Activated CD4-positive, alpha-beta T cell treated with anti-CD3 and anti-CD28 coated beads, Interleukin-2, Interleukin-6, amounts not matched to agents 100 ng/mL and 50 ng/mL, durations not matched to agents 16 hours and 8 hours (primary cell): ENCODE data around the gene ADGRL3.
"Not testable (repeated sequence)": the region's sequence is repeated elsewhere in the genome, so short reads cannot be mapped to it uniquely, and the experiment has no call there.

Source experiments
- DNase-seq: peaks from one replicate; pipeline ENCODE4 v3.0.0-alpha.2; 2020

The ADGRL3 gene

DNA sequence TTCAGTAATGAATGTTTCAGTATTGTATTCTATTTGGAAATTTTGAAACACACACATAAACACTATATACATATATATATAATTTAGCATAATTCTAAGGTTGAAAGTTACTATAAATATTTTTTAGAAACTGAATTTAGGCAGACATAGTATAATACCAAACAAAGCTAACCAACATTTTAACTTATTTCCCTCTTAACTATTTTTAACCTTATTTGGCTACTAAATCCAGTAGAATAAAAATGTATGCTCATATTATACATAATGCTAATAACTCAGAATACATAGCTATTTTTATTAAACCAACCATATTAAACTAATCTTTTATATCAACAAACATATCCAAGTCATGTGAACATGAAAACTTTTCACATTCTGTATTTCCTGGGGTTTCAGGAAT, 563.6 kb downstream of the ADGRL3 start:
- DNase-seq: no peak

DNA sequence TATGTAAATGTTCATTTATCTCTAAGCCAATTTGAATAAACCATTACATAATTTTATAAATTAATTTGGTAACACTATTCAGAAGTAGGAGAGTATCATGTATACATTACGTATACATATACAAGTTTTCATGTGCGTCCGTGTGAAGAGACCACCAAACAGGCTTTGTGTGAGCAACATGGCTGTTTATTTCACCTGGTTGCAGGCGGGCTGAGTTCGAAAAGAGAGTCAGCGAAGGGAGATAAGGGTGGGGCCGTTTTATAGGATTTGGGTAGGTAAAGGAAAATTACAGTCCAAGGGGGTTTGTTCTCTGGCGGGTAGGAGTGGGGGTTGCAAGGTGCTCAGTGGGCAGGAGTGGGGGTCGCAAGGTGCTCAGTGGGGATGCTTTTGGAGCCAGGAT, 564.0 kb downstream of the ADGRL3 start:
- DNase-seq: not testable (repeated sequence)

GRCh38 chr4:61769444-61770167, 569.5 kb downstream of the ADGRL3 start:
- not testable (repeated sequence) for DNase-seq

GRCh38 chr4:61770456-61770855, 570.3 kb downstream of the ADGRL3 start:
- no peak for DNase-seq

DNA sequence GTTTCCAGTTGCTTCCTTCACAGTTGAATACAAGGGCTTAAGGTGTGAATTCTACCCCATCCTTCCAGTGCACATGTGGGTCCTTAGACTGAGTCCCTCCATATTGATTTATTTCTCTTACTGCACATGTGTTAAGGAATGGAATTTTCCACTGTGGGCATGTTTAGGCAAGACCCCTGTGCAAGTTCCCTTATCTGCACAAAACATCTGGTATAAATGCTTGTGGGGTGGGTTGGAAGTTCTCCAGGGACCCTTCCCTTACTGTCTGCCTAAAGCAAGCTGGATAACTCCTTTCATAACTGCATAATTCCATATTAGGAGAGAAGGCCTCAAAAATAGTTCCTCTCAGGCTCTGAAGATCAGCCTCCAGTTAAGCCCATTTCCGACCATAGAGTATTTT, 570.9 kb downstream of the ADGRL3 start:
- DNase-seq: no peak

DNA sequence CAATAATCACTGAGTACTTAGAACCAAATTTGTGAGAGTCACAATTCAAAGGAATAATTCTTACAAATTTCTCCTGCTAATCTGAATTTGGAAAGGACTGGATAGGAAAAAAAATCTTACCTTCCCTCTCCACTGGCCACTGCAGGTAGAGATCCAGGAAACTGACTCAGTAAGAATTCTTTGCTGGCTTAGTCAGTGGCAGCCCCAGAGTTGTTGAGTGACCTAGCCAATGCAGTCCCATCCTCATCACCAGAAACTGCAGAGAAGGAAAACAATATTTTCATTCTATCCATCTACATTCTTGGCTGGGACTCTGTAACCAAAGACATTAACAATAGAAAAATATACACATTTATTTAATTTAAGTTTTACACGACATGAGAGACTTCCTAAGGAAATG, 572.0 kb downstream of the ADGRL3 start:
- no peak for DNase-seq

DNA sequence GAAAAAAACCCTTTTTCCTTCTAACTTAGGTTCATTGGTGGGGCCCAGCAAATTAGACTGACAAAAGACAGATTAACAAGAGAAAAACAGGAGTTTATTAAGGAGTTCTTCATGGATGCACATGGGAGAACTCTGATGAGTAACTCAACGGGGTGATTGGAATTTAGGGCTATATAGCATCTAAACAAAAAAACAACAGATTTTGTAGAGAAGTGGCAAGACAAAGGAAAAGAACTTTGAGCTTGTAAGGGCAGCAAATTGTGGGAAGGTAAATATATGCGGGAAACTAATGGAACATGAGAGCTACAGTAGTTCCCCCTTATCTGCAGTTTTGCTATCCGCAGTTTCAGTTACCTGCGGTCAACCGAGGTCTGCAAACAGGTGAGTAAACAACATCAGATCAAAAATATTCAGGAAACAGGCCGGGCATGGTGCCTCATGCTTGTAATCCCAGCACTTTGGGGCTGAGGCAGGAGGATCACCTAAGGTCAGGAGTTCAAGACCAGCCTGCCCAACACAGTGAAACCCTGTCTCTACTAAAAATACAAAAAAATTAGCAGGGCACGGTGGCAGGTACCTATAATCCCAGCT, 573.6 kb downstream of the ADGRL3 start:
- no peak for DNase-seq

GRCh38 chr4:61782133-61782532, 582.0 kb downstream of the ADGRL3 start:
- DNase-seq: no peak

DNA sequence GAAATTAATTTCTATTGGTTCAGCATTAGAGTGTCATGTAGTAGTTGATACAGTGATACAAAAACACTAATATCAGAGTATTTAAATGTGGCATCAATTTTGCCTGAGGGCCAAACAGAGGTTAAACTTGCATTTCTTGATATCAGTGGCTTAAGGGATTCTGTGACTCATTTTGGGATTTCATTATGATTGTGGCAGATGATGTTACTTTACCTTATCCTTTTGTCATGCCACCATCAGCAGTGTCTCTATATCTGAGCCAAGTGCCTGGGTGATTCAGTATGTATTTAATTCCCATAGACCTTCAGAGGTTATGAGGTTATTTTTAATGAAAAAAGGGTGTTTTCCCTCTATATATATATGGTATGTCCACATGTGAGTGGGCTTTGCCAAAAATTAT, 582.9 kb downstream of the ADGRL3 start:
- DNase-seq: peak; percentile 49

- no peak for DNase-seq
Observed at GRCh38 chr4:61785761-61786160, 585.6 kb downstream of the ADGRL3 start.

DNA sequence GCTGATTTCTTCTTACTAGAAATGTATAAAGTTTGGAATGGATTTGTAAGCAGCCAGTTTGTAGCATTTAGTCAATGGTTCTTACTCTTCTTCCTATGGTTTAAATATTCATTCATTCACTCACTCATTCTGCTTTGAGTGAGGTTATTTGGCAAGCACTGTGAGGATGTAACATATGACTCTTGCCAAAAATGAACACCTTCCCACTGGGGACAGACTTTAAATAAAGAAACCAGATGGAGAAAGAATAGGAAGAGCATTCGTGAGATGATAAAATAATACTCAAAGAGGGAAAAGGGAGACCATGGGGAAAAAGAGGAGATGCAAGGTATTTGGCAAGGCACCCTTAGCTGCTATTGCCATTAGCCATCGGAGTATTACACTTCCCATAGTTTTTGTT, 586.1 kb downstream of the ADGRL3 start:
- no peak for DNase-seq

GRCh38 chr4:61795998-61796397, 595.9 kb downstream of the ADGRL3 start:
- DNase-seq: no peak

DNA sequence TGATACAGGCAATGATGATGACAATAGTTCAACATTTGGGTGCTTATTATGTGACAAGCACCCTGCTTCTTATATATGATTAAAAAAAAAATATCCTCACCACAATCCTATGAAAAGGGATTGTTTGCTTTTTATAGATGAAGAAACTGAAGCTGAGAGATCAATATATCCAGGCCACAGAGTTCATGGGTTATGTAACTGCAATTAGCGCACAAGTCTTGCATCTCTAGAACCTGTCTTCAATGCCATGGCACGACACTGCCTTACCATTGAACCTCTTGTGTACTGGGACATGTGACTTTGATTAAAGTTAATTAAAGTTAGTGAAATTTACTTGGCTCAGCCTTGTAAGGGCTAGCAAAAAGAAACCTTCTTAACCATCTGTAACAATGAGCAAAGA, 599.7 kb downstream of the ADGRL3 start:
- no peak for DNase-seq

DNA sequence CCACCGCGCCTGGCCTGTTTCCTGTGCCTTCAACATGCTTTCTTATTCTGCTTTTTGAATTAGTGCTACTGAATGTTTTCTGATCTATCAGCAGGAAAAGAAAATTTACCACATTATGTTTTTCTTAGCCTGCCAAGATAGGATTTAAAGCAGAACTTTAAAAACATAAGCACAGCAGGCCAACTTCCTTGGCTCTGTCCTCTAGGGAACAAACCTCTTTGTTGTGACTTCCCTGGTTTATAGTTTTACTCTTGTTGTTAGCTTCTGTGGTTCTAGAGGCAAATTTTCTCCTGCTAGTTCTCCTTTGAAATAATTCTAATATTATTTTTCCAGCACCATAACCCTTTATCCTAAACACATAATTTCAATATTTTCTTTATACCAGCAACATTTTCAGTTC, 605.1 kb downstream of the ADGRL3 start:
- no peak for DNase-seq

DNA sequence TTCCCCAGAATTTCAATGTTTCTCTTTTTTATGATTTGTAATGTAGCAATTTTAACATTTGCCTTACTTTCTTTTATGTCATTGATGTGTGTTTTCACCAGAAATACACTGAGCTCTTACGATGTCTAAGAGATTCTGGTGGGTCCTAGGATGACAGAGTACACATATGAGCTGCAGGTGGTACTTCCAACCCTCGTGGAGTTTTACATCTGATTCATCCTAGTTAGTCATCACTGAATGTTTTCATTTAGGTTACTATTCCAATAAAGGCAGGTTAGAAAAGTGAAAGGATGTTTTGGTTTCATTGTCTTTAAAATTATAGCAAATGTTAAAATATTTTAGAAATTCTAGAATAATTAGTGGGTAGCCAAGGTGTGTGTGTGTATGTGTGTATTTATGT, 605.9 kb downstream of the ADGRL3 start:
- no peak for DNase-seq

GRCh38 chr4:61812171-61812570, 612.0 kb downstream of the ADGRL3 start:
- DNase-seq: no peak

- DNase-seq: no peak
Observed at GRCh38 chr4:61817071-61817470, 616.9 kb downstream of the ADGRL3 start.

- no peak for DNase-seq
Observed at GRCh38 chr4:61820136-61820535, 620.0 kb downstream of the ADGRL3 start.

- DNase-seq: no peak
Observed at GRCh38 chr4:61824454-61824853, 624.3 kb downstream of the ADGRL3 start.

- DNase-seq: no peak
Observed at GRCh38 chr4:61827907-61828391, 627.8 kb downstream of the ADGRL3 start.

GRCh38 chr4:61828960-61829359, 628.8 kb downstream of the ADGRL3 start:
- no peak for DNase-seq

- no peak for DNase-seq
Observed at GRCh38 chr4:61831987-61832386, 631.9 kb downstream of the ADGRL3 start.

- DNase-seq: no peak
Observed at GRCh38 chr4:61837395-61837794, 637.3 kb downstream of the ADGRL3 start.

GRCh38 chr4:61838072-61838471, 637.9 kb downstream of the ADGRL3 start:
- DNase-seq: no peak

- DNase-seq: no peak
Observed at GRCh38 chr4:61841714-61842113, 641.6 kb downstream of the ADGRL3 start.
